Activated CD4-positive, alpha-beta T cell treated with anti-CD3 and anti-CD28 coated beads for 36 hours (primary cell): ENCODE results near the gene LAIR1. TPM values are rescaled to one million over a fixed set of nuclear protein-coding genes. Genes with fewer than 3 reads are reported as not detected.
A peak's percentile ranks its signal among the peaks of the same experiment; 100 is the strongest.
"Not testable (repeated sequence)": the region's sequence is repeated elsewhere in the genome, so short reads cannot be mapped to it uniquely, and the experiment has no call there.

Experiments
- ATAC-seq: fragments of 200-7000 bp; cut with Tn5 transposase; one replicate; pipeline ENCODE4 v1.10.0; 2021; ENCODE audit warnings: mild to moderate bottlenecking, moderate library complexity
- CTCF ChIA-PET: fragments of 350-600 bp; sonication (Branson Sonifier 250); formaldehyde crosslinking; loops from one replicate; lab custom pipeline; 2021; ENCODE audit warnings: antibody characterized with exemption; lab: Charles Lee
- POLR2A ChIA-PET: fragments of 350-600 bp; sonication (Branson Sonifier 250); formaldehyde crosslinking; loops from one replicate; lab custom pipeline; 2021; ENCODE audit warnings: antibody characterized with exemption, inconsistent platforms; lab: Charles Lee
- DNase-seq: peaks from one replicate; pipeline ENCODE4 v3.0.0-alpha.2; 2020
- H3K27ac Mint-ChIP-seq: one replicate; pipeline ENCODE4 v1.8.0; 2021; ENCODE audit warnings: mixed read lengths
- H3K27me3 Mint-ChIP-seq: one replicate; pipeline ENCODE4 v1.8.0; 2021; ENCODE audit warnings: mixed read lengths
- H3K36me3 Mint-ChIP-seq: one replicate; pipeline ENCODE4 v1.8.0; 2021; ENCODE audit warnings: low read depth, mixed read lengths
- H3K4me1 Mint-ChIP-seq: one replicate; pipeline ENCODE4 v1.8.0; 2021; ENCODE audit warnings: mixed read lengths
- H3K4me3 Mint-ChIP-seq: one replicate; pipeline ENCODE4 v1.8.0; 2021; ENCODE audit warnings: mild to moderate bottlenecking, moderate library complexity, mixed read lengths
- H3K9me3 Mint-ChIP-seq: one replicate; pipeline ENCODE4 v1.8.0; 2021; ENCODE audit warnings: low read depth, mixed read lengths
- intact Hi-C, 2 experiments: fragments of 100-400 bp; cut with DNase I in 1 of 2; cut with micrococcal nuclease in 1 of 2; formaldehyde crosslinking; loops; one replicate each; pipeline versions ENCODE4 v1.14.2 to v1.15.1; 2022 to 2024; cut with DNase I, micrococcal nuclease
- total RNA-seq, 2 experiments: library from RNA; stranded (reverse); gene quantifications; one replicate each; pipeline ENCODE4 v1.2.3, GENCODE V29; 2021

Gene LAIR1
- total RNA-seq, 2 experiments from 2014 or later = 3.5 to 4.7 TPM

DNA sequence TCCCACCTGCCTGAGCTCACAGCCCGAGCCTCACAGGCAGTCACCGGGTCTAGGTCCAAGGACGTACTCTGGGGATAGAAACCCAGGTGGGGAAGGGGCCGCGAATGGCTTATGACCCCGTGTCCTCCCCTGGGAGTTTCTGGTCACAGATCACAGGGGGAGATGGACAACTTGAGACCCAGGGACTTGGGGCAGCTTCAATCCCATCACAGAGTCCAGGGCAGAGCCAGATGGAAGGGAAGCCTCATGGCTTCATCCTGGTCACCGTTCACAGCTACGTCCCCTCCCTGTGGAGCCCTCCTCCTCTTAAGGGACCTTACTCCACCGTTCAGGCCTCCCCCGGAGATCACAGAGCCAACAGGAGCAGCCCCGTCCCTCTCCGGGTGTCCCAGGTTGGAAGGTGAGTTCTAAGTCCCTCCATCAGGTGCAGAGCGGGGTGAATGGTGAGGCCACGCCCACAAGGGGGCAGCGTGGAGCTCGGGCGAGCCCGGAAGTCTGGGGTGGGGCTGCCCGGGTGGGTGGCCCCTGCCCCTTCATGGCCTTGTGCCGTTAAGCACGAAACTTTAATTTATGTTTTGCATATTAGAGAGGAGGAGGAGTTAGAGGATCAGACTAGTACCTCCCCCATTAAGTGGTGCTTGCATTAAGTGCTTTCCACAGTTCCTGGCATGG, 5.4 kb downstream of the LAIR1 start:
- ATAC-seq = peak; percentile 88
- H3K36me3 Mint-ChIP-seq, POLR2A ChIA-PET, H3K27ac Mint-ChIP-seq, CTCF ChIA-PET, H3K4me3 Mint-ChIP-seq, H3K27me3 Mint-ChIP-seq, H3K9me3 Mint-ChIP-seq: not testable (repeated sequence)
- peak; percentile 82 for DNase-seq
- peaks cover 39% of the 10 kb centered on the region for H3K4me1 Mint-ChIP-seq
- intact Hi-C loops = loop anchor here in 1 of 2 experiments (5.0 kb wide), 1 partner anchor 33 kb away; no protein-coding TSS in a partner anchor

DNA sequence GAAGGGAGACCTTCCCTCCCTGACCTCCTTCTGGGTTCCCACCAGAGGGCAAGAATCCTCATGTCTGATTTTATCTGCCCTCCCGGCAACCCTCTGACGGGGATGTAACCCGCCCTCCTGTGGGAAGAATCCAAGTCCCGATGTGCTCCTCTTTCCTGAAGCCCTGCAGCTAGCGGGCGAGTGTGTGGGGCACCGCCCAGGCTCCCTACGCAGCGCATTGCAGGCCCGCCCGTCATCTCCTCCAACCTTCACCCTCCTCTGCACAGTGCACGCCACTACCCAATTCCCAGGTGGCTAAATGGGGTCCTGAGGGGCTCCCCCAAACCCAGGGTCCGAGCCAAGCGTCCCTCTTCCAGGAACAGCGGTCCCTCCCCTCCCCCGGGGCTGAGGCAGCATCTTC, 7.3 kb downstream of the LAIR1 start:
- ATAC-seq (no peak), DNase-seq (no peak)
- peaks cover 22% of the 10 kb centered on the region for H3K4me1 Mint-ChIP-seq
- peaks cover 2% of the 10 kb centered on the region for H3K36me3 Mint-ChIP-seq
- no peaks in the 10 kb centered on the region for H3K27me3 Mint-ChIP-seq
- H3K9me3 Mint-ChIP-seq = no peaks in the 10 kb centered on the region
- intact Hi-C loops = loop anchor here in 1 of 2 experiments (5.0 kb wide), 1 partner anchor 35 kb away; no protein-coding TSS in a partner anchor
- H3K4me3 Mint-ChIP-seq = no peak overlapping the region
- POLR2A ChIA-PET = interaction anchor here (0.6 kb wide), 1 partner anchor 23 kb away, joined by 3 read pairs; no protein-coding TSS in a partner anchor
- CTCF ChIA-PET = interaction anchor here (0.8 kb wide), 1 partner anchor 8 kb away, joined by 3 read pairs; no protein-coding TSS in a partner anchor
- no peak overlapping the region for H3K27ac Mint-ChIP-seq

- H3K36me3 Mint-ChIP-seq = peaks cover 2% of the 10 kb centered on the region
- CTCF ChIA-PET = interaction anchor here (0.8 kb wide), 1 partner anchor 9 kb away, joined by 3 read pairs; no protein-coding TSS in a partner anchor
These were observed 8.2 kb downstream of the LAIR1 start for GRCh38 chr19:54356444-54357056.

DNA sequence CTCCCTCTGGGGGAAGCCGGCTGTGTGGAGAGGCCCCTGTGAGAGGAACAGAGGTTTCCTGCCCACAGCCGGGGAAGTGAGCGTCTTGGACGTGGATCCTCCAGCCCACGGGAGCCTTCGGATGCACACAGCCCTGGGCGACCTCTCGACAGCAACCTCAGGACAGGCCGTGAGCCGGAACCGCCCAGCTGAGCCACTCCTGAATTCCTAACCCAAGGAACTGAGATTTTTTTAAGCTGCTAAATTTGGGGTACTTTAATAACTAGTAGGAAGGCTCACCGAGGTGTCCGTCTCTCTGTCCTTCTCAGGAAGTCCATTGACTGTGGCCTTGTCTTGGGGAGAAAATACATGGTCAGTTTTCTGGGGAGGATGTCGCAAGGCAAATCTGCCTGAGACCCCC, 9.1 kb downstream of the LAIR1 start:
- H3K36me3 Mint-ChIP-seq = peaks cover 2% of the 10 kb centered on the region
- POLR2A ChIA-PET = no interaction called here
- intact Hi-C loops = loop anchor here in 1 of 2 experiments (5.0 kb wide), 1 partner anchor 37 kb away; no protein-coding TSS in a partner anchor

More at GRCh38 chr19:54356444-54357056, 8.2 kb downstream of the LAIR1 start:
- Mint-ChIP-seq H3K27ac (no peak overlapping the region), H3K4me1 (peaks cover 14% of the 10 kb centered on the region), H3K9me3 (no peaks in the 10 kb centered on the region), H3K27me3 (no peaks in the 10 kb centered on the region), H3K4me3 (no peak overlapping the region)
- no peak for DNase-seq
- intact Hi-C loops = loop anchor here in 1 of 2 experiments (5.0 kb wide), 1 partner anchor 36 kb away; no protein-coding TSS in a partner anchor
- POLR2A ChIA-PET = interaction anchor here (0.6 kb wide), 1 partner anchor 22 kb away, joined by 3 read pairs; no protein-coding TSS in a partner anchor
- no peak for ATAC-seq

DNA sequence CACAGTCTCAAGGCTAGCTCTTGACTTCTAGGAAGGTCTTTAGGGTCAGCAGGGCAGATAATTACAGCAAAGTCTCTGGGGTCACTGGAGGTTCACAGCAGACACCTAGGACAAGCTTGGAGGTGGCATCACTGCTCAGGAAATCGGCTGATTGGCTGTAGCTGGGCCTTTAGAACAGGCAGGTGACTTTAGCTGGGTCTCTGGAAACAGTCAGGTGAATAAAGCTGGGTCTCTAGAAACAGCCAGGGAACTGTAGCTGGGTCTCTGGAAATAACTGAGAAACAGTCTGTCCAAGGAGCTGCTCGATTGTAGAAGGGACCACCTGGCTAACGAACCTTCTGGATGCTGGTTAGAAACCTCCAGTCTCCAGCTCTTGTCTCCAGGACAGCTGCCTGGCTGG, 10.0 kb downstream of the LAIR1 start:
- H3K4me1 Mint-ChIP-seq = no peaks in the 10 kb centered on the region
- ChIA-PET POLR2A (no interaction called here), CTCF (interaction anchor here (0.6 to 1.7 kb wide), 6 partner anchors 31 to 100 kb away, joined by 3 to 12 read pairs (median 5); partner anchors contain the start of gene TTYH1)
- no peak overlapping the region for H3K27ac Mint-ChIP-seq
- no peaks in the 10 kb centered on the region for H3K9me3 Mint-ChIP-seq
- DNase-seq (no peak), ATAC-seq (no peak)
- intact Hi-C loops = loop anchor here (1.0 to 5.0 kb wide), 2 partner anchors 29 to 38 kb away; no protein-coding TSS in a partner anchor
- no peaks in the 10 kb centered on the region for H3K27me3 Mint-ChIP-seq
- peaks cover 2% of the 10 kb centered on the region for H3K36me3 Mint-ChIP-seq
- no peak overlapping the region for H3K4me3 Mint-ChIP-seq

More for the DNA sequence above, 9.1 kb downstream of the LAIR1 start:
- H3K9me3 Mint-ChIP-seq = no peaks in the 10 kb centered on the region
- H3K27ac Mint-ChIP-seq = no peak overlapping the region
- no peaks in the 10 kb centered on the region for H3K27me3 Mint-ChIP-seq
- H3K4me3 Mint-ChIP-seq = no peak overlapping the region
- H3K4me1 Mint-ChIP-seq = peaks cover 5% of the 10 kb centered on the region
- no peak for ATAC-seq
- CTCF ChIA-PET = interaction anchor here (1.5 to 1.7 kb wide), 3 partner anchors 32 to 60 kb away, joined by 4 to 12 read pairs (median 7); partner anchors contain the start of gene TTYH1
- no peak for DNase-seq

- ChIA-PET POLR2A (no interaction called here), CTCF (interaction anchor here (0.7 to 1.3 kb wide), 5 partner anchors 10 to 752 kb away, joined by 3 to 7 read pairs (median 4); no protein-coding TSS in a partner anchor)
- peaks cover 2% of the 10 kb centered on the region for H3K36me3 Mint-ChIP-seq
- DNase-seq (no peak), ATAC-seq (no peak)
- peaks cover 5% of the 10 kb centered on the region for H3K27me3 Mint-ChIP-seq
- no peak overlapping the region for H3K4me3 Mint-ChIP-seq
- no peaks in the 10 kb centered on the region for H3K9me3 Mint-ChIP-seq
- intact Hi-C loops = no loop called here
- H3K27ac Mint-ChIP-seq = no peak overlapping the region
- H3K4me1 Mint-ChIP-seq = no peaks in the 10 kb centered on the region
These were observed 12.2 kb downstream of the LAIR1 start for GRCh38 chr19:54352546-54352945.

GRCh38 chr19:54352041-54352440, 12.7 kb downstream of the LAIR1 start:
- POLR2A ChIA-PET = no interaction called here
- CTCF ChIA-PET = no interaction called here
- DNase-seq (no peak), ATAC-seq (no peak)
- Mint-ChIP-seq H3K36me3 (peaks cover 2% of the 10 kb centered on the region), H3K4me1 (no peaks in the 10 kb centered on the region), H3K4me3 (no peak overlapping the region), H3K9me3 (no peaks in the 10 kb centered on the region), H3K27ac (no peak overlapping the region), H3K27me3 (peaks cover 5% of the 10 kb centered on the region)
- intact Hi-C loops = no loop called here

DNA sequence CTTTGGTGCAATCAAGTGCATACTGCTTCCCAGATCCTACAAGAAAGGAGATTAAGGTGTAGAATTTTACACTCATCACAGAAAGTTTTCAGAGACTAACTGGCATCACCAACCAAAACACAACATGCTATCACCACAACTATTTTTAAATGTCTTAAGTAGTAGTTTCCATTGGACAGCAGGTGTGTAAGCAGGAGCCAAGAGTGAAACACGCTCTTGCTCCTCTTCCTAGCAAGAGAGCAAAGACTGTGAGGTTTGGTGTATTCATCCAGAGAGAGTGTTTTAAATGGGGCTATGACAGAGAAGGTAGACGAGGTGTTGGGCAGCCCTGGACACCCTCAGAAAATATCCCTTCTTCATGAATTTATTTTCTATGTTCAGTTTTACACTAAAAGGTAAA, 13.3 kb downstream of the LAIR1 start:
- ATAC-seq = no peak
- no peak for DNase-seq
- intact Hi-C loops = no loop called here
- no peaks in the 10 kb centered on the region for H3K9me3 Mint-ChIP-seq
- POLR2A ChIA-PET = no interaction called here
- H3K27me3 Mint-ChIP-seq = peaks cover 9% of the 10 kb centered on the region
- H3K4me3 Mint-ChIP-seq = no peak overlapping the region
- H3K4me1 Mint-ChIP-seq = no peaks in the 10 kb centered on the region
- no peak overlapping the region for H3K27ac Mint-ChIP-seq
- H3K36me3 Mint-ChIP-seq = peaks cover 2% of the 10 kb centered on the region
- CTCF ChIA-PET = no interaction called here

DNA sequence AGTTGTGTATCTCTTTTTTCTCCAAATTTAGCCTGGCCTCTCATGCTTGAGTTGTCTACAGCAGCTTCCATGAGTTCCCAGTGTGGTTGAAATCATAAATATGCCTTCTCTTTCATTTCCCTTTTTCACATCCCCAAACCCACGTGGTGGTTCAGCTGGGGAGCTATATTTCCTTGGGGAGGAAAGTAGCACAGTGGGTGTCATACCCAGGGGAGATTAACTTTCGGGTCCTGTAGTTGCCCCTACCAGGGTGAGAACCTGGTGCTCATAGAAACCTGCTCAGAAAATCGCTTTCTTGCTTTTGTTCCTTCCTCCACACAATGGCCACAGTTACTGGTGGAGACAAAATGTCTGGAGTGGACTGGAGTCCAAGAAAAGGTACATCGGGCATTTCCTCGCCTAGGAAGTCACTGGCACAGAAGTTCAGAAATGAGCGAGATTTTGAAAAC, 18.8 kb downstream of the LAIR1 start:
- no peak overlapping the region for H3K27ac Mint-ChIP-seq
- H3K36me3 Mint-ChIP-seq = no peaks in the 10 kb centered on the region
- DNase-seq = no peak
- POLR2A ChIA-PET = no interaction called here
- CTCF ChIA-PET = interaction anchor here (1.3 to 2.0 kb wide), 2 partner anchors 16 to 21 kb away, joined by 3 to 5 read pairs; no protein-coding TSS in a partner anchor
- intact Hi-C loops = no loop called here
- H3K27me3 Mint-ChIP-seq = peaks cover 16% of the 10 kb centered on the region
- H3K9me3 Mint-ChIP-seq = no peaks in the 10 kb centered on the region
- no peak for ATAC-seq
- no peak overlapping the region for H3K4me3 Mint-ChIP-seq
- H3K4me1 Mint-ChIP-seq = no peaks in the 10 kb centered on the region

- Mint-ChIP-seq H3K36me3 (no peaks in the 10 kb centered on the region), H3K4me3 (no peak overlapping the region), H3K27ac (no peak overlapping the region), H3K9me3 (no peaks in the 10 kb centered on the region), H3K4me1 (no peaks in the 10 kb centered on the region), H3K27me3 (peaks cover 16% of the 10 kb centered on the region)
- no peak for DNase-seq
- ChIA-PET POLR2A (no interaction called here), CTCF (no interaction called here)
- ATAC-seq = no peak
- intact Hi-C loops = no loop called here
These were observed 20.9 kb downstream of the LAIR1 start for GRCh38 chr19:54343868-54344267.

- no peak for DNase-seq
- Mint-ChIP-seq H3K9me3 (no peaks in the 10 kb centered on the region), H3K4me1 (no peaks in the 10 kb centered on the region), H3K27me3 (peaks cover 10% of the 10 kb centered on the region), H3K4me3 (no peak overlapping the region), H3K27ac (no peak overlapping the region), H3K36me3 (no peaks in the 10 kb centered on the region)
- ChIA-PET POLR2A (no interaction called here), CTCF (interaction anchor here (1.2 kb wide), 1 partner anchor 76 kb away, joined by 3 read pairs; no protein-coding TSS in a partner anchor)
- intact Hi-C loops = no loop called here
- no peak for ATAC-seq
These were observed 23.4 kb downstream of the LAIR1 start for GRCh38 chr19:54341295-54341694.
